Measurements from ENCODE around the gene CMIP. TPM values are rescaled to one million over a fixed set of nuclear protein-coding genes. Genes with fewer than 3 reads are reported as not detected.

The CMIP gene
- total and polyA plus RNA-seq, 10 of the 15 experiments (the other 5 are each of a cell fraction or from before 2014, with no cell fraction given): 1.2 to 43.2 (median 4.4) TPM

DNA sequence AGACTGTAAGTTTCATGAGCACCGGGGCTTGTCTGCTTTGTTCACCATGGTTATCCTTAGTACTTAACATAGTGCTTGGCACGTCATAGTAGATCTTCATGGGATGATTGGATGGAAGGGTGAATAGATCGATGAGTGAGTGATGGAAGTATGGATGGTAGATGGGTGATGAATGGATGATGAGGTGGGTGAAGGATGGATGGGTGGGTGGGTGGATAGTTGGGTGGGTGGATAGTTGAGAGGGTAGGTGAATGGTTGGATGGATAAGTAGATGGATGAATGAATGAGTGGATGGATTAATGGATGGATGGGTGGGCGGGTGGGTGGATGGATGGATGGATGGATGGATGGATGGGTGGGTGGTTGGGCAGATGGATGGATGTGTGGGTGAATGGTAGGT is 201.3 kb downstream of the CMIP start (continued):
- TF ChIP-seq, protein P1, sequence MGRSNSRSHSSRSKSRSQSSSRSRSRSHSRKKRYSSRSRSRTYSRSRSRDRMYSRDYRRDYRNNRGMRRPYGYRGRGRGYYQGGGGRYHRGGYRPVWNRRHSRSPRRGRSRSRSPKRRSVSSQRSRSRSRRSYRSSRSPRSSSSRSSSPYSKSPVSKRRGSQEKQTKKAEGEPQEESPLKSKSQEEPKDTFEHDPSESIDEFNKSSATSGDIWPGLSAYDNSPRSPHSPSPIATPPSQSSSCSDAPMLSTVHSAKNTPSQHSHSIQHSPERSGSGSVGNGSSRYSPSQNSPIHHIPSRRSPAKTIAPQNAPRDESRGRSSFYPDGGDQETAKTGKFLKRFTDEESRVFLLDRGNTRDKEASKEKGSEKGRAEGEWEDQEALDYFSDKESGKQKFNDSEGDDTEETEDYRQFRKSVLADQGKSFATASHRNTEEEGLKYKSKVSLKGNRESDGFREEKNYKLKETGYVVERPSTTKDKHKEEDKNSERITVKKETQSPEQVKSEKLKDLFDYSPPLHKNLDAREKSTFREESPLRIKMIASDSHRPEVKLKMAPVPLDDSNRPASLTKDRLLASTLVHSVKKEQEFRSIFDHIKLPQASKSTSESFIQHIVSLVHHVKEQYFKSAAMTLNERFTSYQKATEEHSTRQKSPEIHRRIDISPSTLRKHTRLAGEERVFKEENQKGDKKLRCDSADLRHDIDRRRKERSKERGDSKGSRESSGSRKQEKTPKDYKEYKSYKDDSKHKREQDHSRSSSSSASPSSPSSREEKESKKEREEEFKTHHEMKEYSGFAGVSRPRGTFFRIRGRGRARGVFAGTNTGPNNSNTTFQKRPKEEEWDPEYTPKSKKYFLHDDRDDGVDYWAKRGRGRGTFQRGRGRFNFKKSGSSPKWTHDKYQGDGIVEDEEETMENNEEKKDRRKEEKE (IDR thresholded peaks at IDR 0.05): no peak

DNA sequence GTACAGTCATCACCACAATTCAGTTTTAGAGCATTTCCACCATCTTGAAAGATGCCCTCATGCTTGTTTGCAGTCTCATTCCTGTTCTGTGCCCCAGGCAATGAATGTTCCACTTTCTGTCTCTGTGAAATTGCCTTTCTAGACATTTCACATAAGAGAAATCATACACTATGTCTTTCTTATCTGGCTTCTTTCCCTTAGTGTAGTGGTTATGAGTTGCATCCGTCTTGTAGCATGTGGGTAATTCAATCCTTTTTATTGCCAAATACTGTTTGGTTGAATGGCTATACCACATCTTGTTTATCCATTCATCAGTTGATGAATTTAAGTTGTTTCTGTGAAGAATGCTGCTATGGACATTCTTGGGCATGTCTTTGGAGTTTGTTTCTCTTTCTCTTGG is 202.0 kb downstream of the CMIP start:
- ChIA-PET SMC1A (ENCODE audit: uncharacterized antibody, unreplicated experiment) (no interaction called here), RAD21 (ENCODE audit: unreplicated experiment) (no interaction called here), POLR2A (no interaction called here), CTCF (no interaction called here)
- no peaks in the 10 kb centered on the region for H3K79me2 ChIP-seq (ENCODE audit: control insufficient read depth, insufficient read depth, low read length)
- BruUV-seq (replicated peaks): no TSS peak
- H3K27me3 ChIP-seq (replicated peaks in 1 of 2; ENCODE audit: control insufficient read depth in 2 of 2, insufficient read depth in 2 of 2, low read length in 1 of 2): no peaks in the 10 kb centered on the region
- no peak overlapping the region for H3K9ac ChIP-seq (ENCODE audit: control insufficient read depth, insufficient read depth, low read length)
- H3K27ac ChIP-seq (ENCODE audit: control insufficient read depth, insufficient read depth): no peak overlapping the region
- no peaks in the 10 kb centered on the region for H3K4me1 ChIP-seq (ENCODE audit: control insufficient read depth, insufficient read depth, low read length)
- TF ChIP-seq CREB1 (IDR thresholded peaks at IDR 0.05; ENCODE audit: low read depth): no peak
- intact Hi-C loops (cut with micrococcal nuclease; ENCODE audit: unreplicated experiment): no loop called here
- 0 out of 2 replicates have a peak, but pooled peaks cover 3% of the 10 kb centered on the region for H4K20me1 ChIP-seq (ENCODE audit: control insufficient read depth, insufficient read depth)
- H3K4me3 ChIP-seq: no peak overlapping the region
- no peaks in the 10 kb centered on the region for H3K9me3 ChIP-seq (replicated peaks; ENCODE audit: control insufficient read depth, insufficient read depth, low read length)
- no peaks in the 10 kb centered on the region; a peak in 3 of 4 replicates for H3K36me3 ChIP-seq (ENCODE audit: control insufficient read depth in 2 of 2, insufficient read depth in 2 of 2, low read length in 1 of 2)
- H2AFZ ChIP-seq (ENCODE audit: control insufficient read depth, low read depth, low read length): no peak overlapping the region
- no peak for DNase-seq (ENCODE audit: low read depth, low spot score)
- WGBS (ENCODE audit: insufficient coverage, insufficient replicate concordance, low lambda C conversion rate, missing lambda C conversion rate): 94% methylated on average over 1 of the region's 1 CpG
- in situ Hi-C loops (cut with MboI): no loop called here
- H3K4me2 ChIP-seq (ENCODE audit: control insufficient read depth, insufficient read depth): no peak overlapping the region
- ATAC-seq: no peak
- no peak for FAIRE-seq

DNA sequence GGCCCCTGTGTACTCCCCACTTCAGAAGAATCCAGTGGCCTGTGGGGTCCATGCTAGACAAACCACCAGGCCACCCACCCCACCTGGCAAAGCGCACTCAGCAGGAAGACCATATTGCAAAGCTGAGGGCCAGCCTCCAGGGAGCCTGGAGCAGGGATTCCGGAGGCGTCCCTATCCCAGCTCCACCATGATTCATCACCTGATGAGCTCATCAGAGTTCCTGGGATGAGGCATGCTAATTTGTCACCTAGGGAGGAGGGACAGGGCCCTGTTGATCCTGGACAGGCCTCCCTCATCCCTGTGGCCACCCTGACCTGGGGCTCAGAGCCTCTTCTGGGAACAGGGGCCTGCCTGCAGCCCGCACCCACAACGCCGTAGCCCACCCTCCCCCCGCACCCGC is 202.9 kb downstream of the CMIP start:
- no peak for FAIRE-seq
- POLR2A ChIA-PET: no interaction called here
- 96% methylated on average over 3 of the region's 8 CpGs for WGBS (ENCODE audit: insufficient coverage, insufficient replicate concordance, low lambda C conversion rate, missing lambda C conversion rate)

More for the DNA sequence above, 202.9 kb downstream of the CMIP start:
- H3K4me1 ChIP-seq (ENCODE audit: control insufficient read depth, insufficient read depth, low read length): peaks cover 5% of the 10 kb centered on the region
- H3K9me3 ChIP-seq (replicated peaks; ENCODE audit: control insufficient read depth, insufficient read depth, low read length): no peaks in the 10 kb centered on the region
- no peaks in the 10 kb centered on the region for H3K79me2 ChIP-seq (ENCODE audit: control insufficient read depth, insufficient read depth, low read length)
- peaks cover 0 to 3% of the 10 kb centered on the region in 2 experiments; a peak in 2 of 4 replicates for H3K36me3 ChIP-seq (ENCODE audit: control insufficient read depth in 2 of 2, insufficient read depth in 2 of 2, low read length in 1 of 2)
- in situ Hi-C loops (cut with MboI): no loop called here
- DNase-seq (ENCODE audit: low read depth, low spot score) (no peak), ATAC-seq (no peak)
- TF ChIP-seq HCFC1 (IDR thresholded peaks at IDR 0.05; ENCODE audit: low read length) (no peak), STAT1 (conservative IDR thresholded peaks at IDR 0.05) (no peak), POLR2A (IDR thresholded peaks at IDR 0.05; ENCODE audit: low read depth, low read length) (no peak), NFXL1 (IDR thresholded peaks at IDR 0.05; ENCODE audit: borderline replicate concordance) (no peak), NR2C2 (IDR thresholded peaks at IDR 0.05; ENCODE audit: borderline replicate concordance, control insufficient read depth, insufficient read length, low read depth) (no peak)
- no peak overlapping the region for H3K4me2 ChIP-seq (ENCODE audit: control insufficient read depth, insufficient read depth)
- 0 out of 2 replicates have a peak, but pooled peaks cover 3% of the 10 kb centered on the region for H4K20me1 ChIP-seq (ENCODE audit: control insufficient read depth, insufficient read depth)
- ChIA-PET SMC1A (ENCODE audit: uncharacterized antibody, unreplicated experiment) (no interaction called here), CTCF (no interaction called here), RAD21 (ENCODE audit: unreplicated experiment) (no interaction called here)
- H3K4me3 ChIP-seq: no peak overlapping the region
- no peak overlapping the region for H3K27ac ChIP-seq (ENCODE audit: control insufficient read depth, insufficient read depth)
- H3K9ac ChIP-seq (ENCODE audit: control insufficient read depth, insufficient read depth, low read length): no peak overlapping the region
- H2AFZ ChIP-seq (ENCODE audit: control insufficient read depth, low read depth, low read length): no peak overlapping the region
- H3K27me3 ChIP-seq (replicated peaks in 1 of 2; ENCODE audit: control insufficient read depth in 2 of 2, insufficient read depth in 2 of 2, low read length in 1 of 2): no peaks in the 10 kb centered on the region
- intact Hi-C loops (cut with micrococcal nuclease; ENCODE audit: unreplicated experiment): no loop called here
- no TSS peak for BruUV-seq (replicated peaks)

All from GM12878 (cell line).